Upper lobe of left lung (tissue), 6 donors: ENCODE results near the gene TMEM45A. TPM values are rescaled to one million over a fixed set of nuclear protein-coding genes. Genes with fewer than 3 reads are reported as not detected.

Source experiments
- ATAC-seq, 2 donors: fragments of 200-7000 bp; cut with Tn5 transposase; one replicate each; pipeline ENCODE4 v1.9.1; 2022; ENCODE audit warnings: mild to moderate bottlenecking in 2 of 2, moderate library complexity in 2 of 2; ENCODE audit not compliant: low FRiP score in 2 of 2
- DNase-seq, 2 donors: peaks; one replicate each; pipeline ENCODE4 v3.0.0-alpha.2; 2019 to 2020
- H3K27ac ChIP-seq, 4 donors: fragments of 200-600 bp; sonication (generic); one replicate each; pipeline ENCODE4 v1.5.1; 2016 to 2019
- H3K27me3 ChIP-seq, 4 donors: fragments of 200-600 bp; sonication (generic); one replicate each; pipeline ENCODE4 v1.5.1; 2017 to 2019
- H3K36me3 ChIP-seq, 4 donors: fragments of 200-600 bp; sonication (generic); one replicate each; pipeline ENCODE4 v1.5.1; 2016 to 2019
- H3K4me1 ChIP-seq, 4 donors: fragments of 200-600 bp; sonication (generic); one replicate each; pipeline ENCODE4 v1.5.1; 2018 to 2019
- H3K4me3 ChIP-seq, 4 donors: fragments of 200-600 bp; sonication (generic); one replicate each; pipeline ENCODE4 v1.5.1; 2017 to 2019; ENCODE audit warnings: mild to moderate bottlenecking in 2 of 4, moderate library complexity in 1 of 4
- H3K9me3 ChIP-seq, 4 donors: fragments of 200-600 bp; sonication (generic); one replicate each; pipeline ENCODE4 v1.5.1; 2018 to 2019
- EP300 ChIP-seq, 4 donors: sonication (generic); formaldehyde crosslinking; IDR thresholded peaks; one replicate each; pipeline ENCODE4 v1.5.1; 2017; ENCODE audit warnings: antibody characterized with exemption in 4 of 4, control low read depth in 2 of 4
- POLR2A ChIP-seq, 4 donors: fragments of 450-650 bp; IDR thresholded peaks; one replicate each; pipeline ENCODE4 v1.5.1; 2016 to 2017; ENCODE audit warnings: antibody characterized with exemption in 4 of 4, mild to moderate bottlenecking in 2 of 4
- POLR2AphosphoS5 ChIP-seq, 2 donors: sonication (generic); formaldehyde crosslinking; IDR thresholded peaks; one replicate each; pipeline ENCODE4 v1.5.1; 2017; ENCODE audit warnings: antibody characterized with exemption in 2 of 2
- WGBS, 2 donors: methylation state at CpG; one replicate each; pipeline ENCODE4 v1.1.5; 2017 to 2018; 5-methylcytosine and 5-hydroxymethylcytosine counted together
- total RNA-seq, 6 donors: library from RNA; depleted of rRNA in 4 of 6; stranded (reverse); fragments of >200 nt in 4 of 6; gene quantifications; one replicate each; pipeline versions ENCODE4 v1.1.0 to v1.2.1, GENCODE V29; 2016 to 2021
- TF ChIP-seq, protein P1 (sequence below), 6 experiments: fragments of 450-650 bp in 4 of 6; fragments of 200-600 bp in 2 of 6; sonication (generic) in 2 of 6; IDR thresholded peaks; one replicate each; pipeline ENCODE4 v1.5.1; 2016 to 2019; ENCODE audit warnings: antibody characterized with exemption in 6 of 6
- donor health status: DM: no; HTN: no; CAD: no; lungs with moderate emphysema.
- donor health status: DM: no; HTN: yes; CAD: no; lungs with severe emphysema.

TMEM45A gene
- total RNA-seq, 6 donors from 2014 or later, result 1.7 to 17.4 (median 5.0) TPM

DNA sequence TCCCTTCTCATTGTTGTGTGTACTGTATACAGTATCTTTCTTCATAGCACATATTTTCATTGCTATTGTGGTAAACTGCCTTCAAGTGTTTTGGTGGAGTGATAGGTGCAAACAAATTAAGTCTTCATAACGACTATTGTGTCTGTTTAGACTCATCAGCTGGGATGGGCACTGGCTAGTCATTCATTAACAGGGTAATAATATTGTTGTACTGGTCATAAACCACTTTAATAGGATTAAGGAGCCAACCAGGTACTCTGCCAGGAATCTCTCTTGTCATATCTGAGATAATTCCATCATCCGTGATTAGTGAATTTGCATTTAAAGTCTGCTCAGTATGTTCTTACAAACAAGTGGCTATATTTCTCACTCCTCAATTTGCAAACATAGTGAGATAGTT is 10.2 kb upstream of the TMEM45A start:
- DNase-seq, result no peak
- 66 to 75% methylated on average over 2 of the region's 2 CpGs for WGBS, 2 donors
- Histone ChIP-seq H3K27me3 (no peaks in the 10 kb centered on the region), H3K27ac (no peak overlapping the region), H3K4me3 (no peak overlapping the region), H3K4me1 (no peaks in the 10 kb centered on the region), H3K36me3 (no peaks in the 10 kb centered on the region), H3K9me3 (no peaks in the 10 kb centered on the region)
- TF ChIP-seq POLR2A (IDR thresholded peaks at IDR 0.05), result no peak
- no peak for TF ChIP-seq POLR2AphosphoS5 (IDR thresholded peaks at IDR 0.05)
- TF ChIP-seq EP300 (IDR thresholded peaks at IDR 0.05), result no peak
- TF ChIP-seq, protein P1, sequence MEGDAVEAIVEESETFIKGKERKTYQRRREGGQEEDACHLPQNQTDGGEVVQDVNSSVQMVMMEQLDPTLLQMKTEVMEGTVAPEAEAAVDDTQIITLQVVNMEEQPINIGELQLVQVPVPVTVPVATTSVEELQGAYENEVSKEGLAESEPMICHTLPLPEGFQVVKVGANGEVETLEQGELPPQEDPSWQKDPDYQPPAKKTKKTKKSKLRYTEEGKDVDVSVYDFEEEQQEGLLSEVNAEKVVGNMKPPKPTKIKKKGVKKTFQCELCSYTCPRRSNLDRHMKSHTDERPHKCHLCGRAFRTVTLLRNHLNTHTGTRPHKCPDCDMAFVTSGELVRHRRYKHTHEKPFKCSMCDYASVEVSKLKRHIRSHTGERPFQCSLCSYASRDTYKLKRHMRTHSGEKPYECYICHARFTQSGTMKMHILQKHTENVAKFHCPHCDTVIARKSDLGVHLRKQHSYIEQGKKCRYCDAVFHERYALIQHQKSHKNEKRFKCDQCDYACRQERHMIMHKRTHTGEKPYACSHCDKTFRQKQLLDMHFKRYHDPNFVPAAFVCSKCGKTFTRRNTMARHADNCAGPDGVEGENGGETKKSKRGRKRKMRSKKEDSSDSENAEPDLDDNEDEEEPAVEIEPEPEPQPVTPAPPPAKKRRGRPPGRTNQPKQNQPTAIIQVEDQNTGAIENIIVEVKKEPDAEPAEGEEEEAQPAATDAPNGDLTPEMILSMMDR (IDR thresholded peaks at IDR 0.05), result no peak
- ATAC-seq, result no peak

DNA sequence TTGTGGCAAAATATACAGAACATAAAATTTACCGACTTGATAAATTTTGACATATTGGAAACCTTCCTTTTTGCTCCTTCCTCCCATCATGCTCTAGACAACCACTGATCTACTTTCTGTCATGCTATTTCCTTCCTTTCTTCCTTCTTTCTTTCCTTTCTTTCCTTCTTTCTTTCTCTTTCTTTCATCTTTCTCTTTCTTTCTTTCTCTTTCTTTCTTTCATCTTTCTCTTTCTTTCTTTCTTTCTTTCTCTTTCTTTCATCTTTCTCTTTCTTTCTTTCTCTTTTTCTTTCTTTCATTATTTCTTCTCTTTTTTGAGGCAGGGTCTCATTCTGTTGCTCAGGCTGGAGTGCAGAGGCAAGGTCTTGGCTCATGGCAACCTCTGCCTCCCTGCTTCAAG is 8.9 kb upstream of the TMEM45A start:
- TF ChIP-seq, protein P1 (IDR thresholded peaks at IDR 0.05), result no peak
- TF ChIP-seq POLR2AphosphoS5 (IDR thresholded peaks at IDR 0.05), result no peak
- no peak for TF ChIP-seq POLR2A (IDR thresholded peaks at IDR 0.05)
- TF ChIP-seq EP300 (IDR thresholded peaks at IDR 0.05), result no peak
- WGBS, 2 donors, result 91 to 92% methylated on average over 1 of the region's 1 CpG
- Histone ChIP-seq H3K4me3 (no peak overlapping the region), H3K27ac (no peak overlapping the region), H3K4me1 (no peaks in the 10 kb centered on the region), H3K27me3 (no peaks in the 10 kb centered on the region), H3K36me3 (no peaks in the 10 kb centered on the region), H3K9me3 (no peaks in the 10 kb centered on the region)
- DNase-seq (no peak), ATAC-seq (no peak)

DNA sequence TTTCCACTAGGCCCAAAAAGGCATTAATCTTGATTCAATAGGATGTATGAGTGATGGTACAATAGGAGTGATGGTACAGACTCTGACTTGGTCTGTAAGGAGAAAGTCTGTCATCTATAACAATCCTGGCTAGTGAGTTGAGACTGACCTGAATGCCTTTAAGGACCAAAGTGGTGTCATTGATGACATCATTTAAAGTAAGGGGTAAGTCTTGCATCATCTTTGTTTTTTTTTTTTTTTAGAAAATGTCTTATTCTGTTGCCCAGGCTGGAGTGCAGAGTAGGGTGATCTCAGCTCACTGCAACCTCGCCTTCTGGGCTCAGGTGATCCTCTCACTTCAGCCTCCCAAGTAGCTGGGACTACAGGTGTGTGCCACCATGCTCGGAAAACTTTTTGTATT is 5.6 kb upstream of the TMEM45A start:
- Histone ChIP-seq H3K4me3 (no peak overlapping the region), H3K27me3 (no peaks in the 10 kb centered on the region), H3K4me1 (peaks cover 0 to 5% (median 0%) of the 10 kb centered on the region in 4 donors), H3K9me3 (no peaks in the 10 kb centered on the region), H3K36me3 (no peaks in the 10 kb centered on the region), H3K27ac (no peak overlapping the region)
- TF ChIP-seq, protein P1 (IDR thresholded peaks at IDR 0.05), result no peak
- TF ChIP-seq POLR2AphosphoS5 (IDR thresholded peaks at IDR 0.05), result no peak
- TF ChIP-seq POLR2A (IDR thresholded peaks at IDR 0.05), result no peak
- TF ChIP-seq EP300 (IDR thresholded peaks at IDR 0.05), result no peak
- WGBS, 2 donors, result 93 to 100% methylated on average over 2 of the region's 2 CpGs
- DNase-seq (no peak), ATAC-seq (no peak)

DNA sequence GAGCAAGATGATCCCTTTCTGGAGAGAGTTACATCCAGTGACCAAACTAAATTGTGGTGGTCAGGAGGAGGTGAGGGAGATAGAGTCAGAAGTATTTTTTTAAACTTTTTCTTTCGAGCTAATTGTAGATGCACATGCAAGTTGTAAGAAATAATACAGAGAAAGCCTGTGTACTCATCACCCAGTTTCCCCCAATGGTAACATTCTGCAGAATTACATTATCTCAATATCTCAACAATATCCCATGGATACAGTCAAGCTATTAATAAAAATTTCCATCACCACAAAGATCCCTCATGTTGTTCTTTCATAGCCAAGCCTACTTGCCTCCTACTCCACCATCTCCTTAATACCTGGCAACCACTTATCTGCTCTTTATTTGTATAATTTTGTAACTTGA is 3.3 kb upstream of the TMEM45A start:
- no peak overlapping the region for H3K4me3 ChIP-seq
- H3K27me3 ChIP-seq, result no peaks in the 10 kb centered on the region
- 88 to 97% methylated on average over 1 of the region's 1 CpG for WGBS, 2 donors
- TF ChIP-seq, protein P1 (IDR thresholded peaks at IDR 0.05), result no peak
- TF ChIP-seq EP300 (IDR thresholded peaks at IDR 0.05) (no peak), POLR2A (IDR thresholded peaks at IDR 0.05) (no peak), POLR2AphosphoS5 (IDR thresholded peaks at IDR 0.05) (no peak)
- ATAC-seq, result no peak
- DNase-seq, result no peak
- no peaks in the 10 kb centered on the region for H3K36me3 ChIP-seq
- H3K4me1 ChIP-seq, result peaks cover 0 to 7% (median 3%) of the 10 kb centered on the region in 4 donors
- no peak overlapping the region for H3K27ac ChIP-seq
- H3K9me3 ChIP-seq, result no peaks in the 10 kb centered on the region

DNA sequence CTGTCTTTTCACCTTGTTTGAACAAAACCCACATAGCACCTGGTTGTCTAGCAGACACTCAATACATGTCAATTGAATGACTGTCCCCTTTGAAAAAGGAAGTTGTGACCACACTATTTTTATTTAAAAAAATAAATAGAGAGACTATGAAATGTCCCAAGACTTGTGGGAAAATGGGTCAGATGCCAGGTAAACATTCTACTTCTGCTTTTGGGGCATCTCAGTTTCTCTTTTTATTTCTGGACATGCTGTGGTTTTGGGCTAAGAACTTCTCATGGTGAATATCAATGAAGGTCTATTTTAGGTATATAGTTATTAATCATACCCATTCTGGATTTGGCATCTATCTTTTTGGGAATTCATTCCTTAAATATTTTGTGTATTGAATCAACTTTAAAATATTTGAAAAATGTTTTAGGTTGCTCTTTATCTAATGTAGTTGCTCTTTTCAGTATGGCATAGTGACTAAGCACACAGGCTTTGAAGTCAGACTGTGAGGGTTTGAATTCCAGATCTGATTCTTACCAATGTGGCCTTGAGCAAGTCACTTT is 4.4 kb downstream of the TMEM45A start:
- TF ChIP-seq, protein P1 (IDR thresholded peaks at IDR 0.05), result no peak
- TF ChIP-seq POLR2AphosphoS5 (IDR thresholded peaks at IDR 0.05), result no peak
- TF ChIP-seq POLR2A (IDR thresholded peaks at IDR 0.05), result no peak
- TF ChIP-seq EP300 (IDR thresholded peaks at IDR 0.05), result no peak
- Histone ChIP-seq H3K4me1 (peaks cover 0 to 3% (median 3%) of the 10 kb centered on the region in 4 donors), H3K27me3 (no peaks in the 10 kb centered on the region), H3K27ac (no peak overlapping the region), H3K9me3 (no peaks in the 10 kb centered on the region), H3K36me3 (no peaks in the 10 kb centered on the region), H3K4me3 (no peak overlapping the region)
- ATAC-seq (no peak), DNase-seq (no peak)
